ENCODE measurements around the gene CELF6.

The CELF6 gene

DNA sequence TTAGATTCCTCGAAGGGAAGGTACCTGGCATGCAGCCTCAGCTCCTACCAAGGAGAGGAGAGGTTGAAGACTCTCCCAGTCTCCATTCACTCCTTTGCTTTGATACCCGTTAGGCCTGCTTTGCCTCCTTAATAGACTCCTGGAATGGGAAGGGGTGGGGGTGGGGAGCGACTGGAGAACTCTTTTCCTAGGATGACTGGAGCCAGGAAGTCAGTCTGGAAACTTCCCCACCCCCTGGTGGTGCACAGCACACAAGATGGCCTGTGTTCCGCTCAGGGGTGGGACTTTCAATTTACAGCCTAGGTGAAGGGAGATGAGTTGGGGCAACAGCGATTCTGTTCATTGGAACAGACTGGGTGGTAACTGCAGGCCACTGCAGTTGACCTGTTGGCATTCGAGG is 21.4 kb upstream of the CELF6 start:
- H3K4me3 ChIP-seq (ENCODE audit: low read length): no peak overlapping the region
- no peaks in the 10 kb centered on the region for H3F3A ChIP-seq (ENCODE audit: insufficient read depth, low read length)
- H3K27ac ChIP-seq (ENCODE audit: low read length): no peak overlapping the region
- H3K79me2 ChIP-seq (ENCODE audit: low read length): no peaks in the 10 kb centered on the region
- no peaks in the 10 kb centered on the region for H3K27me3 ChIP-seq (replicated peaks; ENCODE audit: insufficient read depth, low read length)
- H3K9me3 ChIP-seq (replicated peaks; ENCODE audit: insufficient read depth, low read length): no peaks in the 10 kb centered on the region
- TF ChIP-seq, protein P1, sequence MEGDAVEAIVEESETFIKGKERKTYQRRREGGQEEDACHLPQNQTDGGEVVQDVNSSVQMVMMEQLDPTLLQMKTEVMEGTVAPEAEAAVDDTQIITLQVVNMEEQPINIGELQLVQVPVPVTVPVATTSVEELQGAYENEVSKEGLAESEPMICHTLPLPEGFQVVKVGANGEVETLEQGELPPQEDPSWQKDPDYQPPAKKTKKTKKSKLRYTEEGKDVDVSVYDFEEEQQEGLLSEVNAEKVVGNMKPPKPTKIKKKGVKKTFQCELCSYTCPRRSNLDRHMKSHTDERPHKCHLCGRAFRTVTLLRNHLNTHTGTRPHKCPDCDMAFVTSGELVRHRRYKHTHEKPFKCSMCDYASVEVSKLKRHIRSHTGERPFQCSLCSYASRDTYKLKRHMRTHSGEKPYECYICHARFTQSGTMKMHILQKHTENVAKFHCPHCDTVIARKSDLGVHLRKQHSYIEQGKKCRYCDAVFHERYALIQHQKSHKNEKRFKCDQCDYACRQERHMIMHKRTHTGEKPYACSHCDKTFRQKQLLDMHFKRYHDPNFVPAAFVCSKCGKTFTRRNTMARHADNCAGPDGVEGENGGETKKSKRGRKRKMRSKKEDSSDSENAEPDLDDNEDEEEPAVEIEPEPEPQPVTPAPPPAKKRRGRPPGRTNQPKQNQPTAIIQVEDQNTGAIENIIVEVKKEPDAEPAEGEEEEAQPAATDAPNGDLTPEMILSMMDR (IDR thresholded peaks at IDR 0.05; ENCODE audit: low read length): no peak
- TF ChIP-seq EZH2phosphoT487 (IDR thresholded peaks at IDR 0.05; ENCODE audit: low read length) (no peak), EZH2 (optimal IDR thresholded peaks at IDR 0.05; ENCODE audit: low read depth, low read length) (no peak)
- H4K20me1 ChIP-seq (ENCODE audit: insufficient read depth, low read length): no peaks in the 10 kb centered on the region
- DNase-seq: no peak
- H3K4me1 ChIP-seq (ENCODE audit: low read length): no peaks in the 10 kb centered on the region
- H3K9me2 ChIP-seq (replicated peaks; ENCODE audit: insufficient read depth, low read length): no peaks in the 10 kb centered on the region
- no peak overlapping the region for H2AFZ ChIP-seq (ENCODE audit: low read length)
- no peaks in the 10 kb centered on the region for H3K36me3 ChIP-seq (replicated peaks; ENCODE audit: insufficient read depth, low read length)
- no peak overlapping the region for H3K4me2 ChIP-seq (ENCODE audit: low read depth, low read length)
- H3K9ac ChIP-seq (ENCODE audit: low read length): no peak overlapping the region

DNA sequence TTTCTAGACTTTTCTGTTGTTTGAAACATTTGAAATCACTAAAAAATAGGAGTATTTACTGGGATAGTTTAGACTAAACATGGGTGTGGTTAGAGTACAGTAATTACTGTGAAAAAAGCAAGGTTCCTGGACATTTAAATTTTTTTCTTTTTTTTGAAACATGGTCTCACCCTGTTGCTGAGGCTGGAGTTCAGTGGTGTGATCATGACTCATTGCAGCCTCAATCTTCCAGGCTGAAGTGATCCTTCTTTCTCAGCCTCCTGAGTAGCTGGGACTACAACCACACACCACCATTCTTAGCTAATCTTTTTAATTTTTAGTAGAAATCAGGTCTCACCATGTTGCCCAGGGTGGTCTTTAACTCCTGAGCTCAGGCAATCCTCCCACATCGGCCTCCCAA is 20.4 kb upstream of the CELF6 start:
- TF ChIP-seq EZH2phosphoT487 (IDR thresholded peaks at IDR 0.05; ENCODE audit: low read length) (no peak), EZH2 (optimal IDR thresholded peaks at IDR 0.05; ENCODE audit: low read depth, low read length) (no peak)
- TF ChIP-seq, protein P1 (IDR thresholded peaks at IDR 0.05; ENCODE audit: low read length): no peak
- H3K27me3 ChIP-seq (replicated peaks; ENCODE audit: insufficient read depth, low read length): no peaks in the 10 kb centered on the region
- H3K9ac ChIP-seq (ENCODE audit: low read length): no peak overlapping the region
- no peak overlapping the region for H2AFZ ChIP-seq (ENCODE audit: low read length)
- no peaks in the 10 kb centered on the region for H3K4me1 ChIP-seq (ENCODE audit: low read length)
- no peaks in the 10 kb centered on the region for H3K36me3 ChIP-seq (replicated peaks; ENCODE audit: insufficient read depth, low read length)
- no peak overlapping the region for H3K4me3 ChIP-seq (ENCODE audit: low read length)
- H3K9me2 ChIP-seq (replicated peaks; ENCODE audit: insufficient read depth, low read length): no peaks in the 10 kb centered on the region
- no peak for DNase-seq
- no peaks in the 10 kb centered on the region for H3K79me2 ChIP-seq (ENCODE audit: low read length)
- H3K9me3 ChIP-seq (replicated peaks; ENCODE audit: insufficient read depth, low read length): no peaks in the 10 kb centered on the region
- H4K20me1 ChIP-seq (ENCODE audit: insufficient read depth, low read length): no peaks in the 10 kb centered on the region
- H3K27ac ChIP-seq (ENCODE audit: low read length): no peak overlapping the region
- H3K4me2 ChIP-seq (ENCODE audit: low read depth, low read length): no peak overlapping the region
- no peaks in the 10 kb centered on the region for H3F3A ChIP-seq (ENCODE audit: insufficient read depth, low read length)

DNA sequence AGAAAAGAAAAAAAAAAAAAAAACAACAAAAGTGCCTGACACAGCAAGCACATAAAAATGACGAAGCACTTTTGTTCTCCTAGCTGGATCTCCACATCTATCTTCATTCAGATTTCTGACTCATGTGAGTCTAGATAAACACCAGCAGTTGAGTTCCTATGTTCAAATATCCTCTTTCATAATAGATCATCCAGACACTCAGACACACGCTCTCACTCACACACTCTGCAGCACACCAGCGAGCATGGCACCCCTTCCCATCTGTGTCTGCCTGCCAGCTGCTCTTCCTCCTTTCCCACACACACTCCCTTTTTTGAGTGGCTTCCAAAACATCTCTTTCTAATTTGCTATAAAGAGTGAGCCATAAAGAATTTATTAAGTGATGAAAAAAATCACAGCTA is 19.8 kb upstream of the CELF6 start:
- no peak for TF ChIP-seq EZH2 (optimal IDR thresholded peaks at IDR 0.05; ENCODE audit: low read depth, low read length)
- Histone ChIP-seq H3K36me3 (replicated peaks; ENCODE audit: insufficient read depth, low read length) (no peaks in the 10 kb centered on the region), H3F3A (ENCODE audit: insufficient read depth, low read length) (no peaks in the 10 kb centered on the region), H3K9ac (ENCODE audit: low read length) (no peak overlapping the region), H3K27me3 (replicated peaks; ENCODE audit: insufficient read depth, low read length) (no peaks in the 10 kb centered on the region), H3K9me2 (replicated peaks; ENCODE audit: insufficient read depth, low read length) (no peaks in the 10 kb centered on the region), H4K20me1 (ENCODE audit: insufficient read depth, low read length) (no peaks in the 10 kb centered on the region), H3K4me1 (ENCODE audit: low read length) (no peaks in the 10 kb centered on the region), H3K9me3 (replicated peaks; ENCODE audit: insufficient read depth, low read length) (no peaks in the 10 kb centered on the region), H3K27ac (ENCODE audit: low read length) (no peak overlapping the region), H3K79me2 (ENCODE audit: low read length) (no peaks in the 10 kb centered on the region), H2AFZ (ENCODE audit: low read length) (no peak overlapping the region), H3K4me2 (ENCODE audit: low read depth, low read length) (no peak overlapping the region), H3K4me3 (ENCODE audit: low read length) (no peak overlapping the region)
- no peak for DNase-seq

DNA sequence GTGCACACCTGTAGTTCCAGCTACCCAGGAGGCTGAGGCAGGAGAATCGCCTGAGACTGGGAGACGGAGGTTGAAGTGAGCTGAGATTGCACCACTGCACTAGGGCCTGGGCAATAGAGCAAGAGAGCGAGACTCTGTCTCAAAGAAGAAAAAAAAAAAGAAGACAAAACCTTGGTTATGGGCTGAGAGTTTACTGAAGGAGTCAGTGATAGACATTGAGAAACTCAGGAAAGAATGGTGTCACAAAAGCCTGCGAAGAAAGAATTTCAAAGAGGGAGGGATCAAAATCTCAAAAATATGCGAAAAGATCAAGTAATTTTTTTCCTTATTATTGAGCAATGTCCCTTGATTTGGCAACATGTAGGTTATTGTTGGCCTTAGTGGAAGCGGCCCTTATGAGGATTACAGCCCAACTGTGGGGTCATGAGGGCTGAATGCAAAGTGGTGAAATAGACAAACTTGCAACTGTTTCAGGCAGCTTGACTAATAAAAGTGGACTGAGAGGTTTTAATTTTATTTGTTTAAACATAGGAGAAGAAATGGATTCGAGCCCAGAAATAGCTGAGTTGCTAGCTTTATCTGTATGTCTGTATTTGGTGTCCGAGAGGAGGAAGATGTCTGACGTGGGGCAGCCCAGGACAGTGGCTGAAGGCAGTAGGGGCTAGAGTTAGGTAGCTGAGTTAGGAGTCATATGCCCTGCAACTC is 18.8 kb upstream of the CELF6 start:
- no peak overlapping the region for H3K4me3 ChIP-seq (ENCODE audit: low read length)
- DNase-seq: no peak

More for the DNA sequence above, 18.8 kb upstream of the CELF6 start:
- H3F3A ChIP-seq (ENCODE audit: insufficient read depth, low read length): no peaks in the 10 kb centered on the region
- H3K27me3 ChIP-seq (replicated peaks; ENCODE audit: insufficient read depth, low read length): no peaks in the 10 kb centered on the region
- no peaks in the 10 kb centered on the region for H3K9me2 ChIP-seq (replicated peaks; ENCODE audit: insufficient read depth, low read length)
- no peak overlapping the region for H3K9ac ChIP-seq (ENCODE audit: low read length)
- H3K27ac ChIP-seq (ENCODE audit: low read length): no peak overlapping the region
- no peaks in the 10 kb centered on the region for H4K20me1 ChIP-seq (ENCODE audit: insufficient read depth, low read length)
- H3K4me1 ChIP-seq (ENCODE audit: low read length): no peaks in the 10 kb centered on the region
- H3K9me3 ChIP-seq (replicated peaks; ENCODE audit: insufficient read depth, low read length): no peaks in the 10 kb centered on the region
- no peak for TF ChIP-seq EZH2phosphoT487 (IDR thresholded peaks at IDR 0.05; ENCODE audit: low read length)
- H2AFZ ChIP-seq (ENCODE audit: low read length): no peak overlapping the region
- H3K79me2 ChIP-seq (ENCODE audit: low read length): no peaks in the 10 kb centered on the region
- no peak overlapping the region for H3K4me2 ChIP-seq (ENCODE audit: low read depth, low read length)
- no peaks in the 10 kb centered on the region for H3K36me3 ChIP-seq (replicated peaks; ENCODE audit: insufficient read depth, low read length)

Data from MM.1S (cell line).